ENCODE results near the gene CALY.

CALY gene

GRCh38 chr10:133366130-133366478, 29.4 kb upstream of the CALY start:
- DNase-seq, result no peak

GRCh38 chr10:133365461-133366129, 28.9 kb upstream of the CALY start:
- DNase-seq, result no peak

- DNase-seq, result no peak
Measured at GRCh38 chr10:133364645-133365431, 28.1 kb upstream of the CALY start.

- no peak for DNase-seq
Measured at GRCh38 chr10:133362846-133363245, 26.1 kb upstream of the CALY start.

- no peak for DNase-seq
Measured at GRCh38 chr10:133361773-133362441, 25.2 kb upstream of the CALY start.

- no peak for DNase-seq
Measured at GRCh38 chr10:133361227-133361626, 24.5 kb upstream of the CALY start.

GRCh38 chr10:133359972-133360610, 23.4 kb upstream of the CALY start:
- DNase-seq, result no peak

- DNase-seq, result no peak
Measured at GRCh38 chr10:133359554-133359971, 22.9 kb upstream of the CALY start.

GRCh38 chr10:133358925-133359310, 22.2 kb upstream of the CALY start:
- no peak for DNase-seq

GRCh38 chr10:133358162-133358924, 21.6 kb upstream of the CALY start:
- DNase-seq, result no peak

- DNase-seq, result peak; percentile 70
Measured at GRCh38 chr10:133357285-133358161, 20.8 kb upstream of the CALY start, which contains the start of gene FUOM. Gene FUOM, minus strand, starts transcription at chr10:133358019. Its CDS starts 12 bp downstream, at chr10:133358007.

GRCh38 chr10:133356549-133357284, 20.0 kb upstream of the CALY start:
- DNase-seq, result no peak

- no peak for DNase-seq
Measured at GRCh38 chr10:133355991-133356390, 19.3 kb upstream of the CALY start.

- DNase-seq, result no peak
Measured at GRCh38 chr10:133355266-133355665, 18.6 kb upstream of the CALY start.

- no peak for DNase-seq
Measured at GRCh38 chr10:133354672-133355240, 18.1 kb upstream of the CALY start.

GRCh38 chr10:133353988-133354605, 17.4 kb upstream of the CALY start:
- no peak for DNase-seq

- DNase-seq, result no peak
Measured at GRCh38 chr10:133353202-133353959, 16.7 kb upstream of the CALY start.

- no peak for DNase-seq
Measured at GRCh38 chr10:133351408-133352318, 15.0 kb upstream of the CALY start.

All from fibroblast of skin of abdomen (primary cell).